GM12878 (cell line): ENCODE data around the gene TCF15.

Experiments used
- CREB1 ChIP-seq: IDR thresholded peaks from 2 replicates; pipeline ENCODE4 v1.6.1; 2012; ENCODE audit warnings: low read depth, mild to moderate bottlenecking, inconsistent platforms
- EZH2 ChIP-seq: IDR thresholded peaks from 2 replicates; pipeline ENCODE4 v1.6.1; 2012; ENCODE audit warnings: low read depth, mild to moderate bottlenecking, control low read depth, inconsistent platforms, low read length, borderline replicate concordance; ENCODE audit not compliant: control insufficient read depth
- JUND ChIP-seq: IDR thresholded peaks from 2 replicates; pipeline ENCODE4 v1.6.1; 2012; ENCODE audit warnings: low read depth, mild to moderate bottlenecking, low read length, improper control_type of control experiment, moderate library complexity
- TF ChIP-seq, protein P1 (sequence below), 3 experiments: IDR thresholded peaks in 2 of 3; conservative IDR thresholded peaks in 1 of 3; 2 replicates each; pipeline ENCODE4 v1.5.1; 2011; ENCODE audit warnings: low read depth in 3 of 3, low read length in 3 of 3, mild to moderate bottlenecking in 3 of 3, control low read depth in 2 of 3, moderate library complexity in 2 of 3, inconsistent platforms in 1 of 3, mixed read lengths in 1 of 3; ENCODE audit not compliant: control insufficient read depth in 2 of 3, insufficient read depth in 1 of 3; ENCODE audit errors: extremely low read depth in 1 of 3
- TF ChIP-seq, protein P2 (sequence below): IDR thresholded peaks from 2 replicates; pipeline ENCODE4 v1.6.1; 2011; ENCODE audit warnings: low read depth, low read length, improper control_type of control experiment, borderline replicate concordance

DNA sequence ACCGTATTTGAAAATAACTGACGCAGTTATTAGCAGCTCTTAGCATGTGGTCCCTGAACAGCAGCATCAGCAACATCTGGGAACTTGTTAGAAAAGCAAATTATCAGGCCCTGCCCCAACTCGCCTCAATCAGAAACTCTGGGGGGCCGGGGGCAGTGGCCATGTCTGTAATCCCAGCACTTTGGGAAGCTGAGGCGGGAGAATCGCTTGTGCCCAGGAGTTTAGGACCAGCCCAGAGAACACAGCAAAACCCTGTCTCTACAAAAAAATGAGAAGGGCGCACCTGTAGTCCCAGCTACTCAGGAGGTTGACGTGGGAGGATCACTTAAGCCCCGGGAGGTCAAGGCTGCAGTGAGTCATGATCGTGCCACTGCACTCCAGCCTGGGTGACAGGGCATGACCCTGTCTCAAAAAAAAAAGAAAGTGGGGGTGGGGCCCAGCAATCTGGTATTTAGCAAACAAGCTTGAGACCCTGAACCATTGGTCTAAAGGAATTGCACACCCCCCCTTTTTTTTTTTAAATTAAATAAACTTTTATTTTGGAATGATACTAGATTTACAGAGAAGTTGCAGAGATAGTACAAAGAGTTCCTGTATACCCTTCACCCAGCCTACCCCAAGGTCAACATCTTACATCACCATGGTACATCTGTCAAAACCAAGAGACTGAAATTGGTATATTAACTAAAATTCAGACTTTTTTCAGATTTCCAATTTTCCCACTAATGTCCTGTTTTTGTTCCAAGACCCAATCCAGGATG, 36.2 kb upstream of the TCF15 start:
- TF ChIP-seq EZH2 (no peak), JUND (no peak), CREB1 (no peak)
- TF ChIP-seq, protein P1, sequence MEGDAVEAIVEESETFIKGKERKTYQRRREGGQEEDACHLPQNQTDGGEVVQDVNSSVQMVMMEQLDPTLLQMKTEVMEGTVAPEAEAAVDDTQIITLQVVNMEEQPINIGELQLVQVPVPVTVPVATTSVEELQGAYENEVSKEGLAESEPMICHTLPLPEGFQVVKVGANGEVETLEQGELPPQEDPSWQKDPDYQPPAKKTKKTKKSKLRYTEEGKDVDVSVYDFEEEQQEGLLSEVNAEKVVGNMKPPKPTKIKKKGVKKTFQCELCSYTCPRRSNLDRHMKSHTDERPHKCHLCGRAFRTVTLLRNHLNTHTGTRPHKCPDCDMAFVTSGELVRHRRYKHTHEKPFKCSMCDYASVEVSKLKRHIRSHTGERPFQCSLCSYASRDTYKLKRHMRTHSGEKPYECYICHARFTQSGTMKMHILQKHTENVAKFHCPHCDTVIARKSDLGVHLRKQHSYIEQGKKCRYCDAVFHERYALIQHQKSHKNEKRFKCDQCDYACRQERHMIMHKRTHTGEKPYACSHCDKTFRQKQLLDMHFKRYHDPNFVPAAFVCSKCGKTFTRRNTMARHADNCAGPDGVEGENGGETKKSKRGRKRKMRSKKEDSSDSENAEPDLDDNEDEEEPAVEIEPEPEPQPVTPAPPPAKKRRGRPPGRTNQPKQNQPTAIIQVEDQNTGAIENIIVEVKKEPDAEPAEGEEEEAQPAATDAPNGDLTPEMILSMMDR (IDR thresholded peaks at IDR 0.05 in 2 of 3, conservative IDR thresholded peaks at IDR 0.05 in 1 of 3; ENCODE audit: control insufficient read depth in 2 of 3, extremely low read depth in 1 of 3, insufficient read depth in 1 of 3, low read depth in 3 of 3, low read length in 3 of 3), result no peak
- TF ChIP-seq, protein P2, sequence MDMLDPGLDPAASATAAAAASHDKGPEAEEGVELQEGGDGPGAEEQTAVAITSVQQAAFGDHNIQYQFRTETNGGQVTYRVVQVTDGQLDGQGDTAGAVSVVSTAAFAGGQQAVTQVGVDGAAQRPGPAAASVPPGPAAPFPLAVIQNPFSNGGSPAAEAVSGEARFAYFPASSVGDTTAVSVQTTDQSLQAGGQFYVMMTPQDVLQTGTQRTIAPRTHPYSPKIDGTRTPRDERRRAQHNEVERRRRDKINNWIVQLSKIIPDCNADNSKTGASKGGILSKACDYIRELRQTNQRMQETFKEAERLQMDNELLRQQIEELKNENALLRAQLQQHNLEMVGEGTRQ, result no peak
